Ishikawa (cell line): Measurements from ENCODE around the gene SELENOW.

Experiments
- CEBPB ChIP-seq: IDR thresholded peaks from 2 replicates; pipeline ENCODE4 v1.6.1; 2012
- CREB1 ChIP-seq: IDR thresholded peaks from 2 replicates; pipeline ENCODE4 v1.6.1; 2012; ENCODE audit warnings: low read depth
- EGR1 ChIP-seq: IDR thresholded peaks from 2 replicates; pipeline ENCODE4 v1.6.1; 2012
- EP300 ChIP-seq: IDR thresholded peaks from 2 replicates; pipeline ENCODE4 v1.6.1; 2012; ENCODE audit warnings: borderline replicate concordance
- FOXM1 ChIP-seq: IDR thresholded peaks from 2 replicates; pipeline ENCODE4 v1.6.1; 2012; ENCODE audit warnings: low read depth, borderline replicate concordance
- MAX ChIP-seq: IDR thresholded peaks from 2 replicates; pipeline ENCODE4 v1.6.1; 2012
- NFIC ChIP-seq: IDR thresholded peaks from 2 replicates; pipeline ENCODE4 v1.6.1; 2012
- RAD21 ChIP-seq: IDR thresholded peaks from 2 replicates; pipeline ENCODE4 v1.6.1; 2012; ENCODE audit warnings: low read depth
- REST ChIP-seq: IDR thresholded peaks from 2 replicates; pipeline ENCODE4 v1.6.1; 2012; ENCODE audit warnings: low read depth, mild to moderate bottlenecking
- TAF1 ChIP-seq: IDR thresholded peaks from 2 replicates; pipeline ENCODE4 v1.6.1; 2012; ENCODE audit warnings: low read depth, mild to moderate bottlenecking
- TCF12 ChIP-seq: IDR thresholded peaks from 2 replicates; pipeline ENCODE4 v1.6.1; 2012; ENCODE audit warnings: low read depth
- TEAD4 ChIP-seq: IDR thresholded peaks from 2 replicates; pipeline ENCODE4 v1.6.1; 2012
- USF1 ChIP-seq: IDR thresholded peaks from 2 replicates; pipeline ENCODE4 v1.6.1; 2012
- YY1 ChIP-seq: IDR thresholded peaks from 2 replicates; pipeline ENCODE4 v1.6.1; 2012; ENCODE audit warnings: low read depth
- ZBTB7A ChIP-seq: IDR thresholded peaks from 2 replicates; pipeline ENCODE4 v1.6.1; 2012; ENCODE audit warnings: low read depth

Gene SELENOW

GRCh38 chr19:47765523-47766358, 12.8 kb upstream of the SELENOW start:
- no peak for TF ChIP-seq MAX
- TF ChIP-seq YY1, result no peak
- peak; percentile 37; the same call in 1 of the 2 replicates for TF ChIP-seq RAD21

GRCh38 chr19:47766359-47766620, 12.2 kb upstream of the SELENOW start:
- TF ChIP-seq TCF12 (no peak), FOXM1 (no peak), RAD21 (no peak), EP300 (no peak), USF1 (no peak), CEBPB (no peak), MAX (no peak), CREB1 (no peak), TEAD4 (no peak), EGR1 (no peak), REST (no peak), YY1 (no peak), TAF1 (no peak), ZBTB7A (no peak), NFIC (no peak)

- TF ChIP-seq REST, result no peak
- TF ChIP-seq TAF1, result no peak
- no peak for TF ChIP-seq ZBTB7A
- no peak for TF ChIP-seq EP300
- no peak for TF ChIP-seq USF1
- TF ChIP-seq YY1, result no peak
- no peak for TF ChIP-seq TCF12
- no peak for TF ChIP-seq CEBPB
These were observed 11.8 kb upstream of the SELENOW start for GRCh38 chr19:47766670-47767069.

- TF ChIP-seq TEAD4 (no peak), EP300 (no peak), TCF12 (no peak), CREB1 (no peak), CEBPB (no peak), USF1 (no peak), ZBTB7A (no peak), YY1 (no peak), EGR1 (no peak), REST (no peak), RAD21 (no peak), MAX (no peak), FOXM1 (no peak), TAF1 (no peak), NFIC (no peak)
These were observed 11.2 kb upstream of the SELENOW start for GRCh38 chr19:47767349-47767748.
